ENCODE measurements around the gene THRB.

DNA sequence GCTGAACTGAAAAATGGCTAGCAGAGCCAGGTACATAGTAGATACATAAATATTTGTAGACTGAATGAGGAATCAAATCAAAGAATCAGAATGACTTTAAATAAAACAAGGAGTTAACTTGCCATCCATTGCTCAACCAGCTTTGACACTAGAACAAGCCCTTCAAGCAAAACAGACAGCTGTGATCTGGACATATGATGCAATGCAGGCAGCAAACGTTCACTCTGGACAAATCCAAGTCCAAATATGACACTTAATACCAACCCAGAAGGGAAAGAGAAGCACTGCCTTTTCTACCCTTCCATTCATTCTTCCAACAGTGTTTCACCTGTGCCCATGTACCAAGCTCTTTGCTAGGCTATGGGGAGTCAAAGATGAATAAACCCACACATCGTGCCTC lies 4.5 kb downstream of the THRB start:
- TF ChIP-seq, protein P1, sequence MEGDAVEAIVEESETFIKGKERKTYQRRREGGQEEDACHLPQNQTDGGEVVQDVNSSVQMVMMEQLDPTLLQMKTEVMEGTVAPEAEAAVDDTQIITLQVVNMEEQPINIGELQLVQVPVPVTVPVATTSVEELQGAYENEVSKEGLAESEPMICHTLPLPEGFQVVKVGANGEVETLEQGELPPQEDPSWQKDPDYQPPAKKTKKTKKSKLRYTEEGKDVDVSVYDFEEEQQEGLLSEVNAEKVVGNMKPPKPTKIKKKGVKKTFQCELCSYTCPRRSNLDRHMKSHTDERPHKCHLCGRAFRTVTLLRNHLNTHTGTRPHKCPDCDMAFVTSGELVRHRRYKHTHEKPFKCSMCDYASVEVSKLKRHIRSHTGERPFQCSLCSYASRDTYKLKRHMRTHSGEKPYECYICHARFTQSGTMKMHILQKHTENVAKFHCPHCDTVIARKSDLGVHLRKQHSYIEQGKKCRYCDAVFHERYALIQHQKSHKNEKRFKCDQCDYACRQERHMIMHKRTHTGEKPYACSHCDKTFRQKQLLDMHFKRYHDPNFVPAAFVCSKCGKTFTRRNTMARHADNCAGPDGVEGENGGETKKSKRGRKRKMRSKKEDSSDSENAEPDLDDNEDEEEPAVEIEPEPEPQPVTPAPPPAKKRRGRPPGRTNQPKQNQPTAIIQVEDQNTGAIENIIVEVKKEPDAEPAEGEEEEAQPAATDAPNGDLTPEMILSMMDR (IDR thresholded peaks at IDR 0.05): no peak
- TF ChIP-seq POLR2AphosphoS5 (IDR thresholded peaks at IDR 0.05; ENCODE audit: low read depth, low read length): no peak
- TF ChIP-seq MXI1 (IDR thresholded peaks at IDR 0.05; ENCODE audit: low read depth, low read length): no peak
- no peak for TF ChIP-seq GABPA (IDR thresholded peaks at IDR 0.05; ENCODE audit: low read depth)
- TF ChIP-seq SIN3A (IDR thresholded peaks at IDR 0.05; ENCODE audit: borderline replicate concordance, low read depth, low read length): no peak
- no peak for TF ChIP-seq RAD21 (IDR thresholded peaks at IDR 0.05; ENCODE audit: low read length)
- TF ChIP-seq EZH2phosphoT487 (IDR thresholded peaks at IDR 0.05; ENCODE audit: borderline replicate concordance, low read depth): no peak
- no peak for TF ChIP-seq CHD2 (IDR thresholded peaks at IDR 0.05; ENCODE audit: low read length, partially characterized antibody)
- no peak for TF ChIP-seq FOXJ3 (CRISPR knock-in tag; IDR thresholded peaks at IDR 0.05)
- TF ChIP-seq TAF1 (IDR thresholded peaks at IDR 0.05; ENCODE audit: borderline replicate concordance, low read depth, low read length): no peak
- TF ChIP-seq, protein P2, sequence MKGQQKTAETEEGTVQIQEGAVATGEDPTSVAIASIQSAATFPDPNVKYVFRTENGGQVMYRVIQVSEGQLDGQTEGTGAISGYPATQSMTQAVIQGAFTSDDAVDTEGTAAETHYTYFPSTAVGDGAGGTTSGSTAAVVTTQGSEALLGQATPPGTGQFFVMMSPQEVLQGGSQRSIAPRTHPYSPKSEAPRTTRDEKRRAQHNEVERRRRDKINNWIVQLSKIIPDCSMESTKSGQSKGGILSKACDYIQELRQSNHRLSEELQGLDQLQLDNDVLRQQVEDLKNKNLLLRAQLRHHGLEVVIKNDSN (IDR thresholded peaks at IDR 0.05; ENCODE audit: borderline replicate concordance, low read depth): no peak
- no peak for TF ChIP-seq NFIC (IDR thresholded peaks at IDR 0.05; ENCODE audit: borderline replicate concordance)
- TF ChIP-seq RCOR1 (IDR thresholded peaks at IDR 0.05; ENCODE audit: low read length): no peak
